HG03025 (cell line): Measurements from ENCODE around the gene NKIRAS1.
"Not testable (repeated sequence)": the region's sequence is repeated elsewhere in the genome, so short reads cannot be mapped to it uniquely, and the experiment has no call there.

Experiments used
- ATAC-seq: cut with Tn5 transposase; IDR thresholded peaks from one replicate; pipeline ENCODE4 v1.9.1; 2021; ENCODE audit warnings: mild to moderate bottlenecking, moderate library complexity; ENCODE audit not compliant: unreplicated experiment, low FRiP score

NKIRAS1 gene

GRCh38 chr3:23873941-23874340 is 42.8 kb downstream of the NKIRAS1 start:
- ATAC-seq: no peak

GRCh38 chr3:23872330-23872729 is 44.5 kb downstream of the NKIRAS1 start:
- ATAC-seq: no peak

- ATAC-seq: not testable (repeated sequence)
Measured at GRCh38 chr3:23871361-23871760, 45.4 kb downstream of the NKIRAS1 start.

- ATAC-seq: not testable (repeated sequence)
Measured at GRCh38 chr3:23870663-23871043, 46.1 kb downstream of the NKIRAS1 start.

- ATAC-seq: no peak
Measured at GRCh38 chr3:23869977-23870662, 46.7 kb downstream of the NKIRAS1 start.

- ATAC-seq: no peak
Measured at GRCh38 chr3:23867838-23868237, 49.0 kb downstream of the NKIRAS1 start.

GRCh38 chr3:23867400-23867799 is 49.4 kb downstream of the NKIRAS1 start:
- ATAC-seq: no peak

GRCh38 chr3:23865595-23866396 is 51.0 kb downstream of the NKIRAS1 start:
- ATAC-seq: peak; percentile 83

DNA sequence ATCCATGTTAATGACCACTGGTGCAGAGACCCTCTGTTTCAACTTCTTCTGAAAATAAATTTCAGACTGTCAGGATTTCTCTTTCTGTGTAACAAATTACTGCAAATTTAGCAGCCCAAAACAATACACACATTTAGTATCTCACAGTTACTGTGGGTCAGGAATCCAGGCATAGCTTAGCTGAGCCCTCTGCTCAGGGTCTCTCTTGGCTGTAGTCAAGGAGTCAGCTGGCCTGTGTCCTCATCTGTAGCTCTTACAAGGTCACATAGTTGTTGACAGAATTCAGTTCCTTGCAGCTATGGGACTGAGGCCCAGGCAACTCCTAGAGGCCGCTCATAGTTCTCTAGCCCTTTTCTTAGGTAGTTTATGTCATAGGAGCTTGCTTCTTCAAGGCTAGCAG is 51.9 kb downstream of the NKIRAS1 start:
- no peak for ATAC-seq

GRCh38 chr3:23863060-23863459 is 53.7 kb downstream of the NKIRAS1 start:
- ATAC-seq: no peak

DNA sequence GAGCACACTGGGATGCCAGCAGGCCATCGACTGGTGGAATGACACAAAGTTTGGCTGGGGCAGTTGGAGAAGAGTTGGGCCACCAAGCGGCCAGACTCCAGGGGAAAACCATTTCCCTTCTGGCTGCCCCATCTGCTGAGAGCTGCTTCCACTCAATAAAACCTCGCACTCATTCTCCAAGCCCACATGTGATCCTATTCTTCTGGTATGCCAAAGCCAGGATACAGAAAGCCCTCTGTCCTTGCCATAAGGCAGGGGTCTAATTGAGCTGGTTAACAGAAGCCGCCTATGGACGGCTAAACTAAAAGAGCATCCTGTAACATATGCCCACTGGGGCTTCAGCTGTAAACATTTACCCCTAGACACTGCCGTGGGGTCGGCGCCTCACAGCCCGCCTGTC is 55.1 kb downstream of the NKIRAS1 start:
- ATAC-seq: no peak

GRCh38 chr3:23859839-23860382 is 56.9 kb downstream of the NKIRAS1 start:
- ATAC-seq: no peak

GRCh38 chr3:23859012-23859743 is 57.6 kb downstream of the NKIRAS1 start:
- no peak for ATAC-seq

GRCh38 chr3:23856286-23856685 is 60.5 kb downstream of the NKIRAS1 start:
- ATAC-seq: no peak

DNA sequence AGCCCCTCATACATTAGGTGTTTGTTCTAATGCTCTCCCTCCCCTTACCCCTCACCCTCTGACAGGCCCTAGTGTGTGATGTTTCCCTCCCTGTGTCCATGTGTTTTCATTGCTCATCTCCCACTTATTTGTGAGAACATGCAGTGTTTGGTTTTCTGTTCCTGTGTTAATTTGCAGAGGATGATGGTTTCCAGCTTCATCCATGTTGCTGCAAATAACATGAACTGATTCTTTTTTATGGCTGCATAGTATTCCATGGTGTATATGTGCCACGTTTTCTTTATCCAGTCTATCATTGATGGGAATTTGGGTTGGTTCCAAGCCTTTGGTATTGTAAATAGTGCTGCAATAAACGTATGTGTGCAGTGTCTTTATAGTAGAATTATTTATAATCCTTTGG is 67.3 kb downstream of the NKIRAS1 start:
- ATAC-seq: not testable (repeated sequence)

DNA sequence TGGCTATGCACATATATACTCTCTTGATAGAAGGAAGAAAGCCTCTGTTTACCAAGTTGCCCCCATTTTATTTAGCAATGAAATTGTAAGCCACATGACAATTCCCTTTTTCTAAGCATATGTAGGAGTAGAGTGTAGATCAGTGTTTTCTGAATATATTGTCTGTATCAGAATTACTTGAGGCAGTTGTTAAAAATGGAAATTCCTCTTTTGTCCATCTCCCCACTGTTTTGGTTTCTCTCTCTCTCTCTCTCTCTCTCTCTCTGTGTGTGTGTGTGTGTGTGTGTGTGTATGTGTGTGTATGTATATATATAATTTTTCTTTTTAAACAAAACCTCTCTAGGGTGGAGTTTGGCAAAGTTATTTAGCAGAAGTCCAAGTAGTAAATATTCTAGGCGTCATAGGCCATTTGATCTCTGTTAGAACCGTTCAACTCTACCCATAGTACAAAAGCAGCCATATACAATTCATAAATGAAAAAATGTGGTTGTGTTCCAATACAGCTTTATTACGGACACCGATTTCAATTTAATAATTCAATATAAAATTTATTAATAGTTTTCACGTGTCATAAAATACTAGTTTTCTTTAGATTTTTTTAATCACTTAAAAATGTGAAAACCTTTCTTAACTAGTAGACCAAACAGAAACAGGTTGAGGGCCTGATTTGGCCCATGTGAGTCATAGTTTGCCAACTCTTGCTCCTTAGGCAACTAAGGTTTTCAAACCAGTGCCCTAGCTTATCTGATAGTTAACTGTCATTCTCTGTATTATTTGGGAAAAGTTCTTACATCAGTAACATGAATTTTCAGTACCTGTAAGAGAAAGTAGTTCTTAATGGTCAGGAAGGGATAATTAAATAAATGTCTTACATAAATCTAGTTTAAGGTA is 71.2 kb downstream of the NKIRAS1 start:
- no peak for ATAC-seq

DNA sequence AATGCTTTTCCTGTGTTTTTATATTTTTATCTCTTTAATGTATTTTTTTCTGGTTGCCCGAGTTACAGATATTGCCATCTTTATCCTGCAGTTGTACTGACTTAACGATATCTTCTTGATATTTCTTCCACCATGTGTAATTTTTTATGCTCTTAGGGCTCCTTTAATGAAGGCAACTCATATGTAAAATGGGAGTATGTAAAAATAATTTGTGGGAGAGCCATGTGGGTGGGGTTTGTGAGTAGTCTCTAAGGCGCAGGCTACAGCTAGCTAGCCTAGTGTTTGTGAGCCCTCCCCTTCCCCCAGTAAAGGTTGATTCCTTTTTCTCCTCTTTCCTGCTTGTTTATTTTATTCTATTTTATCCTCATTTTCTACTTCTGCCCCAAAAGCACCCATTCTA is 72.9 kb downstream of the NKIRAS1 start:
- no peak for ATAC-seq
